ENCODE data around the gene WWP2.

The WWP2 gene

DNA sequence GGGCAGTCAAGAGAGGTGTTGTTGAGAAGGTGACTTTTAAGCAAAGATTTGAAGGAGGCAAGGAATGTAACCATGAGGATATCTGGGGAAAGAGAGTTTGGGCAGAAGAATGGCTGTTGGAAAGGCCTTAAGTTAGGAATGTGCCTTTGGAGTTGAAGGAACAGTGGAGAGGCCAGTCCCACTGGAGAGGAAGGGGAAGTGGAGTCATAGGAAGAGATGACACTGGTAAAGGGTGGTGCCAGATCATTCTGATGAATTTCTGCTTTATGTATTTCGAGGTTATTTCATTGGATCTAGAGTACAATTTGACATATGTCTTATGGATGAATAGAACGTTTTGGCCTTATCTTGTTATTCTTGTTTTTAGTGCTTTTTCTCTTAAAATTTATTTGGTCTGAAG lies 93.5 kb downstream of the WWP2 start:
- in situ Hi-C loops (cut with MboI; ENCODE audit: low sequenced_read_pairs): no loop called here

DNA sequence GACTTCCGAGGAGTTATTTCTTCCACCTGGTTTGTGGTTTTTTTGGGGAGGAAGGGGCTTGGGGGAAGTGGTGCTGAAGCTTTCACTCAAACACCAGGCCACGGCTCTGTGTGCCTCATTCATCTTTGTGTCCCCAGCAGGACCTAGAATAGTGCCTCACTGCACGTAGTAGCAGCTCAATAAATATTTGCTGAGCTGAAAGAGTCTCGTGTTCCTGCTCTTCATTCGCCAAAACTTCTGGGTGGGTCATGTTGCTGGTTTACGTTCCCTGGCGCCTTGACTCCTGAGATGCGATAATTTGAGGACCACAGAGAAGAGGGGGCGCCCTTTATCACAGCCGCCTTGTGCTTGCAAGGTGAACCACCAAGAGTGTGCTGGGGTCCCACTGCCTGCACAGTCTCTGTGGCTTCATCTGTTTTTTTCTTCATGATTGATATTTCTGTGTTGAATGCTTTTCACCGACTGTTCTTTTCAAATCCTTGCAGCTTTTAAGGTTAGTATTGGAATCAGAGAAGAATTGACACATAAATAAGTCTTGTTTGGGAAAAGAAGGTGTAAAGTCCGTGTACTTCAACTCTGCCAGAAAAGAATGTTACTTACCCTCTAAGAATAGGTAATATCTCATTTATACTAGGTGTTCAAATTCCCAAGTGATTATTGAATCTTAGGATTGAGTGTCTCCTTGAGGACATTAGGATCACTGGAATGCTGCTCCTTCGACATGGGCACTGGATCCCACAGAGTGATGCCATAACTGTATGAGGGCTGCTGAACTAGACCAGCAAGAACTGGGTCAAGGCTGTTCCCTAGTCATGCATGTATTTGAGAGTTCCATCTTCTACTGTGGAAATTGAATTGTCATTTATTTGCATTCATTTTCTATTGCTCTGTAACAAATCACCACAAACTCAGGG lies 96.3 kb downstream of the WWP2 start:
- in situ Hi-C loops (cut with MboI; ENCODE audit: low sequenced_read_pairs): no loop called here

DNA sequence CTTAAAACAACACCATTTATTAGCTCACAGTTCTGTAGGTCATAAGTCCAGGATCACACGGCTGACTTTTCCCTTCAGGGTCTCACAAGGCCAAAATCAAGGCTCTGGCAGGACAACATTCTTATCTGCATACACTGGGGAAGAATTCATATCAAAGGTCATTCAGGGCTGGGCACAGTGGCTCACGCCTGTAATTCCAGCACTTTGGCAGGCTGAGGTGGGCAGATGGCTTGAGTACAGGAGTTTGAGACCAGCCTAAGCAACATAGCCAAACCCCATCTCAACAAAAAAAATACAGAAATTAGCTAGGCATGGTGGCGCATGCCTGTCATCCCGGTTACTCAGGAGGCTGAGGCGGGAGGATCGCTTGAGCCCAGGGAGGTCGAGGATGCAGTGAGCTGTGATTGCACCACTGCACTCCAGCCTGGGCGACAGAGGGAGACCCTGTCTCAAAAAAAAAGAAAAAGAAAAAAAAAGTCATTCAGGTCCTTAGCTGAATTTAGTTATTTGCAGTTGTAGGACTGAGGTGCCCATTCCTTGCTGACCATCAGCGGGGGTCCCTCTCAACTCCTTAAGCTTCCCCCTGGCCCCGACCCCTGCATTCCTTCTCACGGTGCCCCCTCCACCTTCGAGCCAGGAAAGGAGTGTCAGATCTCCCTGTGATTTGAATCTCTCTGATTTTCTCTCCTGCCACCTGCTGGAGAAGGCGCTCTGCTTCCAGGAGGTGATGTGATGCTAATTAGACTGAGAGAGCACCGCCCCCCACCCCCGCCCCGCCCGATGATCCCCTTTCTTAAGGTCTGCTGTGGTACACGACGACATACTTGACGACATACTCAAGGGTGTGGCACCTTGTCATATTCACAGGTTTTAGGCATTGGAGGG lies 97.2 kb downstream of the WWP2 start:
- in situ Hi-C loops (cut with MboI; ENCODE audit: low sequenced_read_pairs): no loop called here

DNA sequence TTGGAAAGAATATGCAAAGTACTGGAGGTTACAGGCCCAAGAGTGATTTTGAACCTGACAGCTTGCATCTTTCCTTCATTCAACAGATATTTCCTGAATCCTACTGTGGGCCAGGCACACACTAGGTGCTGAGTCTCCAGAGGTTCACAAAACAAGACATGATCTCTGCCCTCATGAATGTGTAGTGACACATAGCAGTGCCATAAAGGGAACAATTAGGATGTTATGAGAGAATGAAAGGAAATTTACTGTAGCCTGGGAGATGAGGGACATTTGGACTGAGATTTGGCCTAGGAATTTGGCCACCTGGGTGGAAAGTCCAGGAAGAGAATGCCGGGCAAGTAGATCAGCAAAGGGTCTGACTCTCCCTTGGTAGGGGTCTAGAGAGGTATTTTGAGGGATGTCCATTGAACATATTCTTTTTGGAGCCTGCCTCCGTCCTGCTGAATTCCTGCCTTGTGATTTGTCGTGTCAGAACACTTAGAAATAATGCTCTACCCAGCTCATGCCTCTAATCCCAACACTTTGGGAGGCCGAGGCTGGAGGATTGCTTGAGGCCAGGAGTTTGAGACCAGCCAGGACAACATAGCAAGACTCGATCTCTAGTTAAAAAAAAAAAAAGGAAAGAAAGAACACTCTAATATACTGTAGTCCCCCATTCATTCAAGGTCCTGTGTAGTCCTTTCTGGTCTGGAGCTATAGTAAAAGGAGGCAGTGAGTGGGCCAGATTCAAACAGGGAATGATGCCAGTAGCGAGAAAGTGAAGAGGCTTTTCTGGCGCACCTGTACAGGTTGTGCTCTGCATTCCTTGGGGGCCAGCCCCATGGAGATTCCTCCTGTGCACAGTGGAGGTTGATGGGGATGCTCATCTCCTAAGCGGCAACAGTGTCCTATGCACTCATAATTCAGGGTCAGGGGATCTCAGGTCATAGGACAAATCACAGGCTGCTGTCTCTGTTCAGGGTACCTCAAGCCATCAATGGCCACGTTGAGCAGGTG lies 98.4 kb downstream of the WWP2 start:
- in situ Hi-C loops (cut with MboI; ENCODE audit: low sequenced_read_pairs): no loop called here

DNA sequence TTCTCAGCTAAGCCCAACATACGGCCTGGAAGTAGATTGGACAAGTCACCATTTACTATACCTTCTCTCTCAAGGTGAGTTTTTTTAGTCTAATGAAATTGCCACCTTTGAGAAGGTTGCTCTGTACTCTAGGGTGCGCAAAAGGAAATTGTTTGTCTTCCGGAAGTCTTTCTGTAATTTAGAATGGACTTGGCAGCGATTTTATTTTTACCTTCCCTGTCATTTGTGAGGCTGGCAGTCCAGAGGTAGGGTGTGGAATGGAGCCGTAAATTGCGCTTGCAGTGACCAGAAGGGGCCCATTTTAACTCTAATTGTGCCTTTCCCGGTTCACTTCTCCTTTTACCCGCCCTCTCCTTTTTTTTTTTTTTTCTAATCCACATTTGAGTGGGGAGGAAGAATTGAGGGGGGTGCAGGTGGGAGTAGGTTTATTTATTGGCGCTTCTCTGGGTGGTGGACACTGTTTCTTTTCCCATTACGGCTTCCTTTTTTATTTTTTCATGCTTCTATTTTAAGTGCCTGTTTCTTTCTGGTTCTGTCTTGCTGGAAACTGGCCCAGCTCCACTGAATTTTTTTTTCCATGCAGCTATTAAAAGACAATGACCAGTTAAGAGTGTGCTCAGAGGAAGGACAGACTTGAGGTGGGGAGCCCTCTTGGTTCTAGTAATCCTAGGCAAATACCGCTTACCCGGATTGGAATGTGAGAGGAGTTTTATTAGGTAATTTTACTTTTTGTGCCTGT lies 99.3 kb downstream of the WWP2 start:
- in situ Hi-C loops (cut with MboI; ENCODE audit: low sequenced_read_pairs): no loop called here

DNA sequence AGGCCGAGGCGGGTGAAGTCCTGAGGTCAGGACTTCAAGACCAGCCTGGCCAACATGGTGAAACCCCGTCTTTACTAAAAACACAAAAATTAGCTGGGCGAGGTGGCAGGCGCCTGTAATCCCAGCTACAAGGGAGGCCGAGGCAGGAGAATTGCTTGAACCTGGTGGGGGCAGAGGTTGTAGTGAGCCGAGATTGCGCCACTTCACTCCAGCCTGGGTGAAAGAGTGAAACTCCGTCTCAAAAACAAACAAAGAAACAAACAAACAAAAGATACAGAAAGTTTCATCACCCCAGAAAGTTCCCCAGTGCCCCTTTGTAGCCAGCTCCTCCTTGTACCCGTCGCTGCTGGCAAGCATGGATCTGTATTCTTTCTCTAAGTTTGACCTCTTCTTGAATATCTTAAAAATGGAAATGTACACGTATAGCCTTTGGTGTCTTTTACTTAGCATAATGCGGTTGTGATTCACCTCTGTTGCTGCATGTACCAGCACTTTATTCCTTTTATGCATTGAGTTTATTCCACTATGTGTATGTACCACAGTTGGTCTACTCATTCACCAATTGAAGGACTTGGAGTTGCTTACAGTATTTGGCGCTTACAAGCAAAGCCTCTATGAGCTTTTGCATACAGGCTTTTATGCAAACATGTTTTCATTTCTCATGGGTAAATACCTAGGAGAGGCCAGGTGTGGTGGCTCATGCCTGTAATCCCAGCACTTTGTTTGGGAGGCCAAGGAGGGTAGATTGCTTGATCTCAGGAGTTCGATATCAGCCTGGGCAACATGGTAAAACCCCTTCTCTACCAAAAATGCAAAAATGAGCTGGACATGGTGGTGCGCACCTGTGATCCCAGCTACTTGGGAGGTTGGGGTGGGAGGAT lies 101.5 kb downstream of the WWP2 start:
- in situ Hi-C loops (cut with MboI; ENCODE audit: low sequenced_read_pairs): no loop called here

DNA sequence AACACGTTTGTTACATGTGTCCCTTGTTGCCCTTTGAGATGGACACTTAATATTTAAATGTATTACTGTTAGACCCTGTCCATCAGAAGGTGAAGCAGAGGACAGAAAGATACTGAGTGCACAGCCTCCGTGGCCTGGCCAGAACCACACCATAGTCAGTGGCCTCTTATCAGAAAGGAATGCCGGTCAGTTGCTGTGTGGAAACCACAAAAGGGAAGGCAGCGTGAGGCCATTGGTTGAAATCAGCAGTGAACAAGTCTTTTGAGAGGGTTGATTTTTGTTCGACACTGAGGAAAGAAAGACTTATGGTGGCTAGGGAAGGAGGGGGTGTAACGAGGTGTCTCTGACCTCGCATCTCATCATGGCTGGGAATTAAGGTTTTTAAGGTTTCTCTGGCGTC lies 103.6 kb downstream of the WWP2 start:
- in situ Hi-C loops (cut with MboI; ENCODE audit: low sequenced_read_pairs): no loop called here

DNA sequence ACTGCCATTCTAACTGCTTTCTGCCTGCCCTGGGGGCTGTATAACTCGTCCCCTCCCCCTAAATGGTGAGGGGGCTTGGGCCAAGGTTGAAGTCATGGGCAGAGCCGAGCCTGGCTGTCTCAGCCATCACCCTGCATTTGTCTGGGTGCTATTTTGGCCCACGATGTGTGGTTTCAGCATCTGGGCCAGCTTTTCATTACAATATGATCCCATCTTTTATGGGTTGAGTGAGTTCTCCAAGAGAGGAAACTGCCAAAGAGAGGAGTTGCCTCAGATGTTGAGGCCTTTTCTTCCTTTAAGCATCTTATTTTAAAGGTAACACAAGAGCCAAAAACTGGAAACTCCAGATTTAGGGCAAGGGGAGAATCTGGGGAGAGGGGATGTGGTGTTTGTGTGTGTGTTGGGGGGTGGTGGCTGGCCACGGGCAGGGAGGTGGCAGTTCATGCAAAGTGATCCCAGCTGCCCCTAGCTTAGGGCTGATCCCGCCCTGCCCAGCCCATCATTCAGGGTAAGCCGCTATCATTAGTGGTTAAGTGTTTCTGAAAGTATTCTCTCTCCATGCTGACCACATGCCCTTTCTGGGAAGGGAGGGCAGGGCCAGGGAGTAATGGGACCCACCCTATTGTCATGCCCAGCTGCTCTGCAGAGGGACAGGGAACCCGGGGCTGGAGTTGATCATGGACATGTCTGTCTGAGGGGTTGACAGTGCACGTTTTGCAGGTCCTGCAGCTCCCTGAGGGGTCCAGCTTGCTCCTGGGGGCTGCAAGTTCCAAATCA lies 105.8 kb downstream of the WWP2 start:
- in situ Hi-C loops (cut with MboI; ENCODE audit: low sequenced_read_pairs): no loop called here

DNA sequence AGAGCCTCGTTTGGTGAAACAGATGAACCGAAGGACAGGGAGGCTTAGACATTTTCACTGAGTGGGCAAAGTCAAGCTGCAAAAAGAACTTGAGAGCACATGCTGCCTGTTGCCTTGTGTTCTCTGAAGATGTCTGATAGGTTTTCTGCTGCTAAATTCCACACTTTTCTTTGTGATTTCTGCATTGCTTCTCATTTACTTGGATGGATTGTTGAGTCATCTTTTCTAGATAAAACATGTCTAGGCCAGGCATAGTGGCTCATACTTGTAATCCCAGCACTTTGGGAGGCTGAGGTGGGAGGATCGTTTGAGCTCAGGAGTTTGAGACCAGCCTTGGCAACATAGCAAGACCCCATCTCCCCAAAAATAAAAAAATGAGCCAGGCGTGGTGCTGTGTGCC lies 108.6 kb downstream of the WWP2 start:
- in situ Hi-C loops (cut with MboI; ENCODE audit: low sequenced_read_pairs): no loop called here

DNA sequence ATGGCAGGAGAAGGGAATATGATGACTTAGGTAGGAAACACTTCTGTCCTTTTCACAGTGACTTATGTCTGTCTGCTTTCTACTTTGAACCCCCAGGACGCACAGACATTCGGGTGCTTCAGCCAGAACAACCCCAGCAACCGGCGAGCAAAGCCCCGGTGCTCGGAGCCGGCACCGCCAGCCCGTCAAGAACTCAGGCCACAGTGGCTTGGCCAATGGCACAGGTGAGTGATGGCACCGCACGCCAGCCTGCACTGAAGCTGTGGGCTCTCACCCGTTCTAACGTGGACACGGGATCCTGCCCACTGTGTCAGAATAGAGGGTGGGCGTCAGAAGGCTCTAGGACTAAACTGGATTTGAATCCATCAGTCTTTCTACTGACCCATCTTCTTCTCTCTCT lies 109.6 kb downstream of the WWP2 start:
- in situ Hi-C loops (cut with MboI; ENCODE audit: low sequenced_read_pairs): no loop called here

DNA sequence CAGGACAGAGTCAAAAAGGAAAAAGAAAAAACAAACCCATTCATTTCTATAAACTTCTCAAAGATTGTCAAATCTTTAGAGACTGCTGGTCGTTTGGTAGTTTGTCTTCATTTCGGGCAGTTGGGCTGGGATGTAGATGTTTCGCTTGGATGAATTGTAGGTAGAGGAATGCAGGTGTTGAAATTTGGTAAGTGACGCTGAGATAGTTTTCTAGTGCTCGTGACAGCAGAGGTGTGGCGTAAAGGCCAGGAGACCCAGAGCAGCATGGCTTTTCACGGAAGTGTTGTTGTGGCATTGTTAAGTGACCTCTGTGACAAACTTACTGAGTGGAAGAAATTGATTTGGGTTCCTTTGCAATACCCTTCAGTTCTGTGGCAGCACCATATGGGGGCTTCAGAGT lies 110.8 kb downstream of the WWP2 start:
- in situ Hi-C loops (cut with MboI; ENCODE audit: low sequenced_read_pairs): no loop called here

DNA sequence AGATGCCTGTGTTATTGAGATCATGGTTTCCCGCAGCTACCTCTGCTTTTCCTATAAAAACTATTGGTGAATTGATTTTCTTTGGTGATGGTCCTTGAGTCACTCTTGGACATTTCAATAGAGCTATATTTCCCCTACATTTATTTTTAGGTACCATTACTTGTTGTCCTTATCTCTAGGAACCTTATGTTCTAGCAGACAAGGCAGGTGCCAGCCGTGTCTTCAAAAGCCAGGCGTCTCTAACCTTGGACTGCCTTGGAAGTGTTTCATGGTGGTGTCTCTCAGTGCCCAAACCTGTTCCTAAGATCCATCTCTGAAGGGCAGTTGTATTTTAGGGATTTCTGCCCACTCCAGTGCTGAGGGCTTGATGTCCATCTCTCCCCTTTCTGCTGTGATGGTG lies 111.7 kb downstream of the WWP2 start:
- in situ Hi-C loops (cut with MboI; ENCODE audit: low sequenced_read_pairs): no loop called here

DNA sequence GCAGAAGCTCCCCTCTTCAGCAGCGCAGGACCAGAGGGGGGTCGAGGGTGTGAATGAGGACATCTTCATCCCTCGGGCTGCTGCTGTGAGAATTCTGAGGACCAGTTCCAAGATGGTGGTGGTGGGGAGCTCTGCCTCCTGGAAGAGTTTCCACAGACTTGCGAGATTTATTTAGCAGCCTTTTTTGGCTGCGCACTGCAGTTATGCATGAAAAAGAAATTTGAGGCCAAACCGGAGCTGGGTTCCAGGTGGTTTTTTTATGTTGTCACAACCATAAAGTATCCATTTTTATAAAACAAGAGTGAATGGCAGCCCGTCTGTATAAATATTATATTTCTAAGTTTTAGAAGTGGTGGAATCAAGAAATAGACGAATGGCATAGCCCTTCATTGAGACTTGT lies 112.1 kb downstream of the WWP2 start:
- in situ Hi-C loops (cut with MboI; ENCODE audit: low sequenced_read_pairs): no loop called here

DNA sequence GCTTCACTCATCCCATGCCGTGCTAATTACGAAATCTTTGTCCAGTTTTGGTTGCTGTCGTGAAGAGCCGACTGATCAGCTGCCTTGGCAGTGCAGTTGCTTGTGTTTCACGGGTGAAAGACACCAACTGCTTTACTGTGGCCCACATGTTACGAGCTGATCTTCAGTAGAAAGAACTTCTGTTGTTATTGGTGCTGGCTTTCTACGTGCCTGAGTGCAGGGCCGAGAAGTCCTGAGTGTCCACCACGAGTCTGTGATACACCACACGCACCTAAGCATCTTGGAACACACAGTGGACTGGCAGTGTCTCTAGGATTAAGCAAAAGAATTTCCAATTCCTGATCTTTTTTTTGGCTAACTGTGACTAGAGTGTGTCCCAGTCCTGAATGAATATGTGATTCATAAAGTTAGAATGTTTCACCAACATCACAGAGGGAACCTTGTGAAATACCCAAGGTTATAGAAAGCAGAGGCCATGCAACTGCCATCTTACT lies 118.6 kb downstream of the WWP2 start:
- in situ Hi-C loops (cut with MboI; ENCODE audit: low sequenced_read_pairs): no loop called here

DNA sequence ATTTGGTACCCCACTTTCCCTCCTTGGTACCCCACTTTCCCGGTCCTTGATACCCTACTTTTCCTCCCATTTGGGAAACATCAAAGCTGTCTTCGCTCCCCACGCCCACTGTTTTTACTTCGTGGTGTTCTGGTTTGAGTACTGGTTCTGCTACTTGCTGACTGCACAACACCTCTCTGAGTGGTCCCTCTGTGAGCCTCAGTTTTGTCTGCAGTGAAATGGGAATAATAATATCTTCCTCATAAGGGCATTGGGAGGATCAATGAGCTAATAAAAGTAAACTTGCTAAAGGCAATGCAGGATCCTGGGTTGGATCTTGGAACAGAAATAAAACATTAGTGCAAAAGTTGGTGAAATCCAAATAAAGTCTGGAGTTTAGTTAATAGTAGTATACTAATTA lies 119.0 kb downstream of the WWP2 start:
- in situ Hi-C loops (cut with MboI; ENCODE audit: low sequenced_read_pairs): no loop called here

DNA sequence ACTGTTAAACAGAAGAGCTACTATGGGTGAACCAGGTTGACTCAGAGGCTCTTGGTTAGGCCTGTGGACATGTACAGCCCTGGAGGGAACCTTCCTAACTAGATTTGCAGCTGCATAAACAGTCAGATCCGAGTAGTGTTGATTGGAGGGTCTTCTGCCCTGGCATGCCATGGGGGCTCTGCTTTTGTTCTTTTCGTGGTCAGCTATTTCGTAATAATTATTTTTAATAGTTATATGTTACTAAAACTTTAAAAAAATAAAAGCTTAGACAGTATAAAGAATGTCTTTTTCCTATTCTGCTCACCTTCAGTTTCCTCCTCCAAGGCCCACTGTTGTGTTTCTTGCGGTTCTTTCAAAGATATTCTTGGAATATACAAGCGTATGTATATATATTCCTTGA lies 121.6 kb downstream of the WWP2 start:
- in situ Hi-C loops (cut with MboI; ENCODE audit: low sequenced_read_pairs): no loop called here

DNA sequence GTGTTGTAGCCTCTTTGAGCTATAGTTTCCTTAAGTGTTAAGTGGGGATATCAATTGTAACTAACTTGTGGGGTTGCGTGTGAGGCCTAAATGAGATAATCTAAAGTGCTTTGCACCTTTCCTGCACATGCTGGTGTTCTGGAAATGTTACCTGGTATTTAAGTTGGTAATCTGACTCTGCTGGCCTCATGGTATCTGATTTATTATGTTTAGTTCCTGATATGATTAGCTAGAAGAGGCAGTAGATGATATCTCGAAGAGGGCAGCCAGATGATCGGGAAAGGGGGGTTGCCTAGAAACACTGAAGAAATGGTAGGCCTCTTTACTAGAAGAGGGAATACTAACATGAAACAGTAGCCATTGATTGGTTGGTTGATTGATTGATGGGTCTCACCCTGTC lies 123.6 kb downstream of the WWP2 start:
- in situ Hi-C loops (cut with MboI; ENCODE audit: low sequenced_read_pairs): no loop called here

DNA sequence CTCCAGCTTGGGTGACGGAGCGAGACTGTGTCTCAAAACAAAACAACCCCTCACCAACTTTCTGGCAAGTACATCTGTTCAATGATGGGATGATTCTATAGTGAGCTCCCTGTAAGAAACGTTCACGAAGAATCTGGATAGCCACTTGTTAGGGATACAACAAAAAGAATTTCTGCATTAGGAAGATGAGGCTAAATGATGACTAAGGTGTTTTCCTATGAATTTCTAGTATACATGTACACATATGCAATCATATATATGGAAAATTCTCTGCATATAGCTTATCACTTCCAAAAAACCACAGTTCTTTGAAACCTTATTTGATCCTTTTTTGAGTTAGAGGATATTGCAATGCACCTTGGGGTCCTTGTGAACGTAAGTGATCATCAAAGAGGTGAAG lies 124.6 kb downstream of the WWP2 start:
- in situ Hi-C loops (cut with MboI; ENCODE audit: low sequenced_read_pairs): no loop called here

All from HL-60/S4 treated with retinoic acid at 250 ng/mL for 4 days and 3 days (cell line).